WERI-Rb-1 (cell line): Measurements from ENCODE around the gene ADCK1.

Experiments
- DNase-seq: peaks from one replicate; pipeline ENCODE4 v3.0.0-alpha.2; 2020
- H3K27ac ChIP-seq: fragments of 250-450 bp; sonication (Bioruptor Pico); 2 replicates; pipeline ENCODE4 v1.5.1; 2020; ENCODE audit warnings: mild to moderate bottlenecking, moderate library complexity
- H3K27me3 ChIP-seq: fragments of 250-450 bp; sonication (Bioruptor Pico); 2 replicates; pipeline ENCODE4 v1.5.1; 2021; ENCODE audit warnings: mild to moderate bottlenecking, low read depth, moderate library complexity; ENCODE audit not compliant: insufficient read depth, severe bottlenecking
- H3K36me3 ChIP-seq: fragments of 250-450 bp; sonication (Bioruptor Pico); 2 replicates; pipeline ENCODE4 v1.5.1; 2020; ENCODE audit warnings: mild to moderate bottlenecking, moderate library complexity
- H3K4me3 ChIP-seq: 2 replicates; pipeline ENCODE4 v1.5.1; 2011; ENCODE audit warnings: low read depth, mild to moderate bottlenecking, control low read depth, low read length
- H3K9me3 ChIP-seq: fragments of 250-450 bp; sonication (Bioruptor Pico); 2 replicates; pipeline ENCODE4 v1.5.1; 2021; ENCODE audit warnings: mild to moderate bottlenecking, moderate library complexity; ENCODE audit not compliant: severe bottlenecking
- TF ChIP-seq, protein P1 (sequence below): IDR thresholded peaks from 2 replicates; pipeline ENCODE4 v1.5.1; 2011; ENCODE audit warnings: low read depth, mild to moderate bottlenecking, control low read depth, inconsistent platforms, low read length

Gene ADCK1

DNA sequence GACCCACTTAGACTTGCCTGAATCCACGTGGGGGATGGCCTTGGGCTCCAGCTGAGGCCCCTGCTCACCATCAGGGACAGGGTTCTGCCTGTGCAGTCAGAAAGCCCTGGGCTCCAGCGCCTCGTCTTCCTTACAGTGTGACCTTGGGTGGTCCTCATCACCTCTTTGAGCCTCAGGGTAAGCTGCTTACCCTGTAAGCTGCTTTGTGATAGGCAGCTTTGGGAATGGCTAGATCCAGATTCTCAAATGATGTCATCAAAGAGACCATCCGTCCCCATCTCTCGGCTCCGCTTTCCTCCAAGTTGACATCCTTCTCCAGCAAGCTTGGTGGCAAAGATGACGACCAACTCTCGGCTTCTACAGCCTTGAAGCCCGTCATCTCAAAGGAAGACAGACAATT, 127.0 kb downstream of the ADCK1 start:
- no peaks in the 10 kb centered on the region for H3K27me3 ChIP-seq
- TF ChIP-seq, protein P1, sequence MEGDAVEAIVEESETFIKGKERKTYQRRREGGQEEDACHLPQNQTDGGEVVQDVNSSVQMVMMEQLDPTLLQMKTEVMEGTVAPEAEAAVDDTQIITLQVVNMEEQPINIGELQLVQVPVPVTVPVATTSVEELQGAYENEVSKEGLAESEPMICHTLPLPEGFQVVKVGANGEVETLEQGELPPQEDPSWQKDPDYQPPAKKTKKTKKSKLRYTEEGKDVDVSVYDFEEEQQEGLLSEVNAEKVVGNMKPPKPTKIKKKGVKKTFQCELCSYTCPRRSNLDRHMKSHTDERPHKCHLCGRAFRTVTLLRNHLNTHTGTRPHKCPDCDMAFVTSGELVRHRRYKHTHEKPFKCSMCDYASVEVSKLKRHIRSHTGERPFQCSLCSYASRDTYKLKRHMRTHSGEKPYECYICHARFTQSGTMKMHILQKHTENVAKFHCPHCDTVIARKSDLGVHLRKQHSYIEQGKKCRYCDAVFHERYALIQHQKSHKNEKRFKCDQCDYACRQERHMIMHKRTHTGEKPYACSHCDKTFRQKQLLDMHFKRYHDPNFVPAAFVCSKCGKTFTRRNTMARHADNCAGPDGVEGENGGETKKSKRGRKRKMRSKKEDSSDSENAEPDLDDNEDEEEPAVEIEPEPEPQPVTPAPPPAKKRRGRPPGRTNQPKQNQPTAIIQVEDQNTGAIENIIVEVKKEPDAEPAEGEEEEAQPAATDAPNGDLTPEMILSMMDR: no peak
- no peak overlapping the region for H3K4me3 ChIP-seq
- peak overlapping the region; percentile 92 for H3K27ac ChIP-seq
- peak; percentile 93 for DNase-seq
- H3K9me3 ChIP-seq: peaks cover 4% of the 10 kb centered on the region
- H3K36me3 ChIP-seq: no peaks in the 10 kb centered on the region; the same call in 1 of the 2 replicates

DNA sequence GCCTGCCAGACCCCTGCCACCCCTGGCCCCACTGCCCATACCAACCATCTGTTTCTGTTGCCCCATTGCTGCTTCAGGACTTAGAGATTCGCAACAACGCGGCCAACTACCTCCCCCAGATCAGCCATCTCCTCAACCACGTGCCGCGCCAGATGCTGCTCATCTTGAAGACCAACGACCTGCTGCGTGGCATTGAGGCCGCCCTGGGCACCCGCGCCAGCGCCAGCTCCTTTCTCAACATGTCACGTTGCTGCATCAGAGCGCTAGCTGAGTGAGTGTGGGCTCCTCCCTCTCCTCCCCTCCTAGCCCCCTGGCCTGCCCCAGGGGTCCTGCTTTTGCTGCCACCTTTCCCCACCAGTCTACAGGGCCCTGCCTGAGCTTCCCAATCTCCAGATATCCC, 131.5 kb downstream of the ADCK1 start:
- H3K36me3 ChIP-seq: peaks cover 13% of the 10 kb centered on the region
- TF ChIP-seq, protein P1: no peak
- peaks cover 17% of the 10 kb centered on the region for H3K9me3 ChIP-seq
- DNase-seq: no peak
- H3K27ac ChIP-seq: no peak overlapping the region
- H3K27me3 ChIP-seq: no peaks in the 10 kb centered on the region
- no peak overlapping the region for H3K4me3 ChIP-seq

DNA sequence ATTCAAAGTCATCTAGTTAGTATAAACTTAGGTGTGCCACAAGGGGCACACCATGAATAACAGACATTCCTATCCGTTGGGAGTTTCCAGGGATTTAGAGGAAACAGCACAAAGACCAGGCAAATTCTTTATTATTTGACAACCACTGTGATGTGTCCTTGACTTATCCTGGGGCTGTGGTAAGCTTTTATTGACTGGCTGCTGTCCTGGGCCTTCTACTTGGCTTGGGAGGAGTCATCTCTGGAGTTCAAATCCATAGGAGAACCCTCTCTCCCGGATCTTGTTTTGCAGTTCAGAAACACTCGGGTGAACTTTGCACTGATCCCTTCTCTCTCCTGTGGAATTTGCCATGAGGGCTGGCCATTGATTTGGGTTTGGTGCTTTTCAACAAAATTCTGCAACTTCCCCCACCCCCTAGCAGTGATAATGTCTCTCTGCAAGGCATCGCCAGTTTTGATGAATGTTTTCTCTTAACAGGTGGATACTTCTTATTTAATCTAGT, 136.3 kb downstream of the ADCK1 start:
- Histone ChIP-seq H3K36me3 (peaks cover 13% of the 10 kb centered on the region), H3K27me3 (no peaks in the 10 kb centered on the region)
- TF ChIP-seq, protein P1: no peak

DNA sequence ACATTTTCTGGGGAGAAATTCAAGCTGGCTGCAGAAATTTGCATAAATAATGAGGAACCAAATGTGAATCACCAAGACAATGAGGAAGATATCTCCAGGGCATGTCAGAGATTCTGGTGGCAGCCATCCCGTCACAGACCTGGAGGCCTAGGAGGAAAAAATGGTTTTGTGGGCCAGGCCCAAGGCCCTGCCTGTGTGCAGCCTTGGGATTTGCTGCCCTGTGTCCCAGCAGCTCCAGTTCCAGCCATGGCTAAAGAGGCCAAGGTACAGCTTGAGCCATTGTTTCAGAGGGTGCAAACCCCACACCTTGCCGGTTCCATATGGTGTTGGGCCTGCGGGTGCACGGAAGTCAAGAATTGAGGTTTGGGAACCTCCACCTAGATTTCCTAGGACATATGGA, 147.5 kb downstream of the ADCK1 start:
- Histone ChIP-seq H3K4me3 (no peak overlapping the region), H3K27ac (no peak overlapping the region), H3K36me3 (no peaks in the 10 kb centered on the region), H3K9me3 (peaks cover 19% of the 10 kb centered on the region), H3K27me3 (no peaks in the 10 kb centered on the region)
- TF ChIP-seq, protein P1: no peak
- no peak for DNase-seq

More for the DNA sequence above, 136.3 kb downstream of the ADCK1 start:
- Histone ChIP-seq H3K4me3 (no peak overlapping the region), H3K9me3 (peaks cover 24% of the 10 kb centered on the region), H3K27ac (no peak overlapping the region)
- no peak for DNase-seq

DNA sequence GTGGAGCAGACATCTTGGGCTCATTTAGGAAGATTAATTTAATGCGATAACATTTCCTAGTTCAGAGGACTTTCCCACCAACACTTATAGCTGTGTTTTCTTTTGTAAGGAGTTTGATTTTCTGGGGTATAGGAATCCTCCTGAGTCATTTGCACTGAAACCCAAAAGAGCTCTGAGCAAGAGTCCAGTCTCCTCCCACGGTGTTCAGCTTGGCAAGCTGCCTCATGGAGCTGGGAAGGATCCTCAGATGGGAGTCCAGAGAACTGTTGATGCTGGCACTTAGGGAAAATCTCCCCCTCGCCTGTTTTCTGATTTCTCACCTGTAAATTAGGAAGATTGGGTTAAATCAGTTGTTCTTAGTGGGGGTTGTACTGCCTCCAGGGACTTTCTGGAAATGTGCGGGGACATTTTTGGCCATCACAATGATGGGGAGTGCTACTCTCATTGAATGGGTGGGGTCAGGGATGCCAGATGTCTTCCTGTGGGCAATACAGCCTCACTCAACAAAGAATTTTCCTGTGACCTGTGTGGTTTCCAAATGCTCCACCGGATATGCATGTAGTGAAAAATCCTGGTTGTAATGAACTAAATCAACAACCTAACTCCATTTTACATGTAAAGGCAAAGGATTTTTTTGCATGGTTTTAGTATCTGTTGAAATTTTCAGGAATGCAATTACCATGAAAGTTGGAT, 150.6 kb downstream of the ADCK1 start:
- no peak for DNase-seq
- H3K9me3 ChIP-seq: peaks cover 17% of the 10 kb centered on the region
- no peaks in the 10 kb centered on the region for H3K36me3 ChIP-seq
- TF ChIP-seq, protein P1: no peak
- H3K27me3 ChIP-seq: no peaks in the 10 kb centered on the region
- H3K4me3 ChIP-seq: no peak overlapping the region
- no peak overlapping the region for H3K27ac ChIP-seq
